MCF 10A (cell line): ENCODE results near the gene ETFRF1. TPM values are rescaled to one million over a fixed set of nuclear protein-coding genes. Genes with fewer than 3 reads are reported as not detected.
A peak's percentile ranks its signal among the peaks of the same experiment; 100 is the strongest.

Experiments
- BruUV-seq: library from RNA; stranded (reverse); fragments of 400-500 nt; replicated peaks from 2 replicates; lab custom pipeline; 2021; lab: Mats Ljungman, UMichigan
- CTCF ChIA-PET: fragments of 300-600 bp; sonication (Branson Sonifier 250); formaldehyde crosslinking; extraction: SDS; loops from one replicate; lab custom pipeline; 2021; ENCODE audit warnings: antibody characterized with exemption, inconsistent platforms; lab: Yijun Ruan, JAX
- POLR2A ChIA-PET: fragments of 300-600, 350-650 bp; sonication (Branson Sonifier 250); formaldehyde crosslinking; extraction: SDS; loops from one replicate; lab custom pipeline; 2020; ENCODE audit warnings: antibody characterized with exemption, inconsistent platforms; lab: Yijun Ruan, JAX
- DNase-seq: peaks from one replicate; pipeline ENCODE4 v3.0.0-alpha.2; 2018; ENCODE audit not compliant: unreplicated experiment
- H3K27ac Mint-ChIP-seq: one replicate; pipeline ENCODE4 v1.8.0; 2022; ENCODE audit warnings: mild to moderate bottlenecking, low read depth, mixed read lengths; ENCODE audit not compliant: unreplicated experiment
- H3K27me3 Mint-ChIP-seq: one replicate; pipeline ENCODE4 v1.8.0; 2022; ENCODE audit warnings: mixed read lengths; ENCODE audit not compliant: insufficient read depth, unreplicated experiment
- H3K36me3 Mint-ChIP-seq: one replicate; pipeline ENCODE4 v1.8.0; 2022; ENCODE audit warnings: mild to moderate bottlenecking, moderate library complexity, mixed read lengths; ENCODE audit not compliant: insufficient read depth, unreplicated experiment
- H3K4me1 Mint-ChIP-seq: one replicate; pipeline ENCODE4 v1.8.0; 2022; ENCODE audit warnings: mixed read lengths; ENCODE audit not compliant: insufficient read depth, unreplicated experiment
- H3K4me3 Mint-ChIP-seq: one replicate; pipeline ENCODE4 v1.8.0; 2022; ENCODE audit warnings: mild to moderate bottlenecking, moderate library complexity, mixed read lengths; ENCODE audit not compliant: unreplicated experiment
- H3K9me3 Mint-ChIP-seq: one replicate; pipeline ENCODE4 v1.8.0; 2022; ENCODE audit warnings: mixed read lengths; ENCODE audit not compliant: unreplicated experiment
- intact Hi-C: fragments of 100-400 bp; cut with micrococcal nuclease; formaldehyde crosslinking; loops from 2 replicates; pipeline ENCODE4 v1.14.1; 2022
- total RNA-seq: library from RNA; stranded (reverse); gene quantifications from 2 replicates; pipeline ENCODE4 v1.2.3, GENCODE V29; 2022
- TF ChIP-seq, protein P1 (sequence below): fragments of 200-600 bp; IDR thresholded peaks from one replicate; pipeline ENCODE4 v1.8.0; 2022; ENCODE audit warnings: antibody characterized with exemption, mild to moderate bottlenecking; ENCODE audit not compliant: unreplicated experiment

The ETFRF1 gene
- total RNA-seq, 1 experiment from 2014 or later: 21.1 TPM

DNA sequence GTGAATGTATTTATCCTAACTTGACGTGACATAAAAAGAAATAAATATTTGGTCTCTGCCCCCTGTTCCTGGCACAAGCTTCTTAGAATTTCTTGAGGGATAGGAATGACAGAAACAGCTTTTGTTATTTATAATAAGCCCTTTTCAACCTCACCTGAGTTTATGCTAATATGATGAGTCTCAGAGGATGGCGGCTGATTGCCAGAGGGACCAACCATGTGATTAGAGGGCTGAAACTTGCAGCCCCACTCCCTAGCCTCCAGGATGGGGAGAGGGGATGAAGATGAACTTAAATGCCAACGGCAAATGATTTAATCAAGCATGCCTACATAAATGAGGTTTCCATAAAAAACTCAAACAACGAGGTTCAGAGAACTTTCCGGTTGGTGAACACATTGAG, 43.0 kb upstream of the ETFRF1 start:
- no peaks in the 10 kb centered on the region for H3K9me3 Mint-ChIP-seq
- H3K27ac Mint-ChIP-seq: no peak overlapping the region
- H3K27me3 Mint-ChIP-seq: no peaks in the 10 kb centered on the region
- H3K4me3 Mint-ChIP-seq: no peak overlapping the region
- ChIA-PET POLR2A (interaction anchor here (1.2 to 3.0 kb wide), 3 partner anchors 16 to 98 kb away, joined by 3 to 20 read pairs (median 15); no protein-coding TSS in a partner anchor), CTCF (interaction anchor here (1.1 to 5.5 kb wide), 6 partner anchors 15 to 299 kb away, joined by 3 to 53 read pairs (median 15); no protein-coding TSS in a partner anchor)
- TF ChIP-seq, protein P1, sequence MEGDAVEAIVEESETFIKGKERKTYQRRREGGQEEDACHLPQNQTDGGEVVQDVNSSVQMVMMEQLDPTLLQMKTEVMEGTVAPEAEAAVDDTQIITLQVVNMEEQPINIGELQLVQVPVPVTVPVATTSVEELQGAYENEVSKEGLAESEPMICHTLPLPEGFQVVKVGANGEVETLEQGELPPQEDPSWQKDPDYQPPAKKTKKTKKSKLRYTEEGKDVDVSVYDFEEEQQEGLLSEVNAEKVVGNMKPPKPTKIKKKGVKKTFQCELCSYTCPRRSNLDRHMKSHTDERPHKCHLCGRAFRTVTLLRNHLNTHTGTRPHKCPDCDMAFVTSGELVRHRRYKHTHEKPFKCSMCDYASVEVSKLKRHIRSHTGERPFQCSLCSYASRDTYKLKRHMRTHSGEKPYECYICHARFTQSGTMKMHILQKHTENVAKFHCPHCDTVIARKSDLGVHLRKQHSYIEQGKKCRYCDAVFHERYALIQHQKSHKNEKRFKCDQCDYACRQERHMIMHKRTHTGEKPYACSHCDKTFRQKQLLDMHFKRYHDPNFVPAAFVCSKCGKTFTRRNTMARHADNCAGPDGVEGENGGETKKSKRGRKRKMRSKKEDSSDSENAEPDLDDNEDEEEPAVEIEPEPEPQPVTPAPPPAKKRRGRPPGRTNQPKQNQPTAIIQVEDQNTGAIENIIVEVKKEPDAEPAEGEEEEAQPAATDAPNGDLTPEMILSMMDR: no peak
- DNase-seq: no peak
- BruUV-seq: no TSS peak
- intact Hi-C loops: no loop called here
- peaks cover 10% of the 10 kb centered on the region for H3K4me1 Mint-ChIP-seq
- no peaks in the 10 kb centered on the region for H3K36me3 Mint-ChIP-seq

DNA sequence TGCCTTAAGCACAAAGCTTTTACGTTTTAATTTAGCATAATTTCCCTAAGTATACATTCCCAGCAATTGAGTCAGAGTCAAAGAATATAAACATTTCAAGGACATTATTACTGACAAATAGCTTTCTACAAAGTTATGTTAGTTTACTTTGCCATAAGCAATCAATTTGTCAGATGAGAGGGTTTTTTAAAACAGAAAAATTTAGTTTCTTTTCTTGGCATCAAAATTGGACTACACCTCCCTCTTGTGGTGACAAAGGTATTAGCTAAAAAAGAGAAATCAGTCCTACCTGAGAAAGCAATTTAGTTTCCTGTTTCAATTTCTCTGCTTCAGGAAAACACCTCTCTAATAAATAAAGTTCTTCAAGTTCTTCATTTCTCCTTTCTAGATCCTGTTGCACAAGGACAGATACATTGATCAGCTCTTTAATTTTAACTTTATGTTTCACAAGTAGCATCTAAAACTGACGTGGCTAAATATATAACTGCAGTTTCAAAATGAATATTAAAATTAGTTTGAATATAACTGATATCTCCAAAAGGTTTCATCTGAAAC, 39.9 kb upstream of the ETFRF1 start:
- no peaks in the 10 kb centered on the region for H3K9me3 Mint-ChIP-seq
- H3K27ac Mint-ChIP-seq: no peak overlapping the region
- ChIA-PET CTCF (interaction anchor here (0.6 to 5.5 kb wide), 22 partner anchors 8 to 972 kb away, joined by 3 to 53 read pairs (median 4); a partner anchor contains a TSS), POLR2A (interaction anchor here (0.7 to 2.6 kb wide), 9 partner anchors 19 to 314 kb away, joined by 3 to 11 read pairs (median 5); partner anchors contain the start of genes DNAI7 and ETFRF1)
- no peaks in the 10 kb centered on the region for H3K36me3 Mint-ChIP-seq
- no peak overlapping the region for H3K4me3 Mint-ChIP-seq
- BruUV-seq: no TSS peak
- intact Hi-C loops: loop anchor here (1.0 kb wide), 2 partner anchors 164 to 232 kb away; no protein-coding TSS in a partner anchor
- peaks cover 10% of the 10 kb centered on the region for H3K4me1 Mint-ChIP-seq
- DNase-seq: peak; percentile 55
- no peaks in the 10 kb centered on the region for H3K27me3 Mint-ChIP-seq
- TF ChIP-seq, protein P1: peak; percentile 29

DNA sequence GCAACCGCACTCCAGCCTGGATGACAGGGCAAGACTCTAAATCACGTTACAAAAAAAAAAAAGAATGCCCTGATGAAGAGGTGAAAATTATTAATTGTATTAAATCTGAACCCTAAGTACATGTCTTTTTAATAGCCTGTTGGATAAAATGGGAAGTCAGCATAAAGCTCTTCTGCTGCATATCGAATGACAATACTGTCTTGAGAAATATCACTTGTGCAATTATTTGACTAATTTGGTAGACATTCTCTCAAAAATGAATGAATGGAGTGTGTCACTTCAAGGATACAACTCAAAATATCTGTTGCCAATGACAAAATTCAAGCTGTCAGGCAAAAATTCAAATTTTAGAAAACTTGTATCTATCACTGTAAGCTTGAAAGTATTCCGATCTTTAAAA, 39.0 kb upstream of the ETFRF1 start:
- Mint-ChIP-seq H3K4me1 (peaks cover 10% of the 10 kb centered on the region), H3K27me3 (no peaks in the 10 kb centered on the region), H3K27ac (no peak overlapping the region), H3K36me3 (no peaks in the 10 kb centered on the region), H3K9me3 (no peaks in the 10 kb centered on the region), H3K4me3 (no peak overlapping the region)
- BruUV-seq: no TSS peak
- no peak for DNase-seq
- TF ChIP-seq, protein P1: no peak
- POLR2A ChIA-PET: interaction anchor here (0.6 to 2.6 kb wide), 4 partner anchors 25 to 1594 kb away, joined by 3 to 11 read pairs (median 7); no protein-coding TSS in a partner anchor
- CTCF ChIA-PET: interaction anchor here (0.6 to 5.5 kb wide), 16 partner anchors 8 to 1943 kb away, joined by 3 to 53 read pairs (median 7); no protein-coding TSS in a partner anchor
- intact Hi-C loops: no loop called here

DNA sequence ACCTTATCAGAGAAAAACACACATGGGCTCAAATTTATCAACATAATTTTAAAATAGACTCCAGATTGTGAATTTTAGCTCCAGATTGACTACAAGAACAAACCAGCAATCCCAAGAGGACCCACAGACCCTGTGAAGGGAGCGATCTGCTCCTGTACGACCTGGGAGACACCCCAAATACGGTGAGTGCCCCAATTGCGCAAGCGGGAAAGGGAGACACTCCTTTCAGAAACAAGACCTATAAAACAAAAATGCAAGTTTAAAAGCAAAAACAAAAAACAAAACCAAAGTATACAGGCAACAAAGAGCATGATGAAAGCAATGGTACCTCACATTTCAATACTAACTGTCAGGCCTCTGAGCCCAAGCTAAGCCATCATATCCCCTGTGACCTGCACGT, 32.2 kb upstream of the ETFRF1 start:
- H3K4me1 Mint-ChIP-seq: no peaks in the 10 kb centered on the region
- no TSS peak for BruUV-seq
- no peaks in the 10 kb centered on the region for H3K9me3 Mint-ChIP-seq
- POLR2A ChIA-PET: interaction anchor here (0.7 to 0.9 kb wide), 2 partner anchors 10 to 685 kb away, joined by 3 to 4 read pairs; no protein-coding TSS in a partner anchor
- TF ChIP-seq, protein P1: no peak
- no peak for DNase-seq
- CTCF ChIA-PET: no interaction called here
- H3K27me3 Mint-ChIP-seq: no peaks in the 10 kb centered on the region
- H3K27ac Mint-ChIP-seq: no peak overlapping the region
- intact Hi-C loops: no loop called here
- H3K36me3 Mint-ChIP-seq: no peaks in the 10 kb centered on the region
- no peak overlapping the region for H3K4me3 Mint-ChIP-seq
